Epithelial cell of esophagus (primary cell): ENCODE data around the gene PAQR9.

Experiments
- DNase-seq: peaks from one replicate; pipeline ENCODE4 v3.0.0; 2010; ENCODE audit warnings: low read depth
- H3K4me3 ChIP-seq: 2 replicates; pipeline ENCODE4 v1.5.1; 2011; ENCODE audit warnings: mild to moderate bottlenecking, low read length, control low read depth
- TF ChIP-seq, protein P1 (sequence below): IDR thresholded peaks from 2 replicates; pipeline ENCODE4 v1.5.1; 2011; ENCODE audit warnings: low read depth, mild to moderate bottlenecking, low read length, control low read depth, inconsistent platforms; ENCODE audit not compliant: insufficient read depth; ENCODE audit errors: missing control alignments

Gene PAQR9

DNA sequence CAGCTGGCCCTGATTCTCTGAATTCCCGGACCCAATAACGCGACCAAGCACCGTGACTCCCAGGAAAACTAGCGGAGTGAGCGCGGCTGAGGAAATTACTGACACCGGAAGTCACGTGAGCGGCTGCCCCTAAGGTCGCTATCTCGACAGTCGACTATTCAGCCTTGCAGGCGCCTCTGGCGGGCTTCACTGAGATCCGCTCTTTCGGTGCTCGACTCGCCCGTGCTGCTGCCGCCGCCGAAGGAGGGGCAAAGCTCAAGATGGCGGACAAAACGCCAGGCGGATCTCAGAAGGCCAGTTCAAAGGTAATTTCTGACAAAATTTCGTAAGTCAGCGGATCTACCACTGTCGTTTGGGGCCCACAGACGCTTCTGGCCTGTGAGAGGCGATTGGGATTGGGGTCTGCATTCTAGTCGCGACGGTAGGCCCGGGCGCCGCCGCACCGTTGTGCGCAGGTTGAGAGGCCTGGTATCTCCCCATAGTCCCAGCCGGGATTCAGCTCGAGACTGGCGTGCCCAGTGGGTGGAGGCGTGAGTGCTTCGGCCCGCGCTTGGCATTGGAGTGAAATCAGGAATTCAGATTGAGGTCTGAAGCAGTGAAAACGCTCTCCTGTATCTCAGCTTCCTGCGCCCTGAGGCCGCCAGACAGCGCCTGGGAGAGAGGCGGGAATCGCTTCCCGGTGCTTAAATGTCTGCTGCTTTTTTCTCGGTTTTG lies 38.1 kb upstream of the PAQR9 start, which contains the start of gene U2SURP:
Gene U2SURP (plus strand): TSS at position 202 of the 714 bp plus-strand sequence. CDS start 59 bp downstream, at position 261.
- TF ChIP-seq, protein P1, sequence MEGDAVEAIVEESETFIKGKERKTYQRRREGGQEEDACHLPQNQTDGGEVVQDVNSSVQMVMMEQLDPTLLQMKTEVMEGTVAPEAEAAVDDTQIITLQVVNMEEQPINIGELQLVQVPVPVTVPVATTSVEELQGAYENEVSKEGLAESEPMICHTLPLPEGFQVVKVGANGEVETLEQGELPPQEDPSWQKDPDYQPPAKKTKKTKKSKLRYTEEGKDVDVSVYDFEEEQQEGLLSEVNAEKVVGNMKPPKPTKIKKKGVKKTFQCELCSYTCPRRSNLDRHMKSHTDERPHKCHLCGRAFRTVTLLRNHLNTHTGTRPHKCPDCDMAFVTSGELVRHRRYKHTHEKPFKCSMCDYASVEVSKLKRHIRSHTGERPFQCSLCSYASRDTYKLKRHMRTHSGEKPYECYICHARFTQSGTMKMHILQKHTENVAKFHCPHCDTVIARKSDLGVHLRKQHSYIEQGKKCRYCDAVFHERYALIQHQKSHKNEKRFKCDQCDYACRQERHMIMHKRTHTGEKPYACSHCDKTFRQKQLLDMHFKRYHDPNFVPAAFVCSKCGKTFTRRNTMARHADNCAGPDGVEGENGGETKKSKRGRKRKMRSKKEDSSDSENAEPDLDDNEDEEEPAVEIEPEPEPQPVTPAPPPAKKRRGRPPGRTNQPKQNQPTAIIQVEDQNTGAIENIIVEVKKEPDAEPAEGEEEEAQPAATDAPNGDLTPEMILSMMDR = no peak
- H3K4me3 ChIP-seq = peak within 1 kb of the TSS; percentile 93
- peak; percentile 99 for DNase-seq

DNA sequence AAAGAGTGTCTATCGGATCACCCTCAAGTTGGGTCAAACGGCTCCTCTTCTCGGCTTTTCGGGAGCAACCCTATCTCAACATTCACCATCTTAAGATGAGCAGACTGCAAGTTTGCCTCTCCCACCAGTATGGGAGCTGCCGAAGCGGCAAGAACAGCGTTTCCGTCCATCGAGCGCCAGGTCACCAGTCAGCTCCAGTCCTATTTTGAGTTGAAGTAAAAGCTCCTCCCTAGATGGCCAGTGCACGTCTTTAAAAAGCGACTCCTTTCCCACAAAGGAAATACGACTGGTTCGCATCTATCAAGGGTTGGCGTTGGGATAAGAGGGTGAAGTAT lies 37.5 kb upstream of the PAQR9 start:
- TF ChIP-seq, protein P1 = no peak
- H3K4me3 ChIP-seq = peak overlapping the region; percentile 93
- no peak for DNase-seq

DNA sequence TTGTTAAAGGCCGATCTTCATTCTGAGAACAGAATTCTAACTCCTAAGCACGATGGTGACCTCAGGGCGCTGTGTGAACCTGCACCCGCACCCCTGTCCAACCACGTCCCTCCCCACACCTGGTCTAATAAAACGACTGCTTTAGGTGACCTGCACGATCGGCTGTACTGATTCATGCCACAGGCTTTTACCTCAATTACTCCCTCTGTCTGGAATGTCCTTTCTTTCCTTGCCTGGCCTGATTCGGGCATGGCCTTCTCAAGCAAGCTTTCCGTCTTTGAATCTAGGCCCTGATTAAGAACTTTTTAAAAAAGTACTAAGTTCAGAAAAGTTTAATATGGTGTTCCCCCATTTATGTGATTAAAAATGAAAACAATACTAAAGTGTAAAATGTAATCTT lies 37.1 kb upstream of the PAQR9 start:
- TF ChIP-seq, protein P1 = no peak
- H3K4me3 ChIP-seq = peak overlapping the region; percentile 93
- peak; percentile 75 for DNase-seq

DNA sequence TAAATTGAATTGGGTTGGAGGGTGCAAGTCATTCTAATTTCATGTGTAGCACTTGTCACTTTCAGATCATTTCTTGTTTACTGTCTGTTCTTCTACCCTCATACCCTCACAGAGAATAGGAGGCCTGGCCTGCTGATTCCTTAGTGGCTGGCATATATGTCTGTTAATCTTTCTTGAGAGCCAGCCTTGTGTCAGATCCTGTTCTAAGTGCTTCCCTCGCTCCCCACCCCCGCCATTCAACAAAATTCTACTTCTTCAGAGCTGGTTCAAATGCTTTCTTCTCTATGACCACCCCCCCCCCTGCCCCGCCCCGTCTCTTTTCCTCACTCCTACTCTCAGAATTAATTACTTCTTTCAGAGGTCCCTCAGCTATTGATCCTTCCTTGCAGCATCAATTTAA lies 36.4 kb upstream of the PAQR9 start:
- no peak for DNase-seq
- H3K4me3 ChIP-seq = peak overlapping the region; percentile 93
- TF ChIP-seq, protein P1 = no peak

DNA sequence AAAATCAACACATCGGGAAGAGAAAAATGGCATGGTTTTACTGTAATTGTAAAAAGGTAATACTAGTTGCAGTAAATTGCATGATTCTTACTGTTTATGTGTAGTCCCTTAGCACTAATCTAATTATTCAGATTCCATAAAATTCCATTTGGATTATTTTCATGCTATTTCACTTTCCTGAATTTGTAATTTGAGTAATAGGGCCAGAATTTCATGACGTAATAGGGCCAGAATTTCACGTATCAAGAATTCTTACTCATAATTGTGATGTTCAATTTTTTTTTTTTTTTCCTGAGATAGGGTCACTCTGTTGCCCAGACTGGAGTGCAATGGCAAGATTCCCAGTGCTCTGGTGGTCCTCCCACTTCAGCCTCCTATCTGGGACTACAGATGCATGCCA lies 35.0 kb upstream of the PAQR9 start:
- TF ChIP-seq, protein P1 = no peak
- no peak overlapping the region for H3K4me3 ChIP-seq
- DNase-seq = no peak

DNA sequence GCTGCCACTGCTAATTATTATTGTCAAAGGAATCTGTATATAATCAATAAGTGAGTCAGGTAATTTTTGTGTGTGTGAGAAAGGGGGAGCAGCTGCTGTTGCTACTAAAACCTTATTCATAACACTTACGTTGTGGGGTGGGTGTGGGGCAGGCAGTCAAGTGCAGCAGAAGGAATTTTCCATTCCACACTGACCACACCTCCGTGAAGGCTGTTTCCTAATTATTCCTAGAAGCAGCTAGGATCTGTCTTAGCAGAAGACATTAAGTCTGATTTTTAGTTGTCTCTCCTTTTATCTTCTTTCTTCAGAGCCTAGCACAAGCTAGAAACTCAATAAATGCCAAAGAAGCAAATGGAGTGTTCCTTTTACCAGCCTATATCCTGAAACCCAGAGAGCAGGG lies 33.9 kb upstream of the PAQR9 start:
- no peak for DNase-seq

DNA sequence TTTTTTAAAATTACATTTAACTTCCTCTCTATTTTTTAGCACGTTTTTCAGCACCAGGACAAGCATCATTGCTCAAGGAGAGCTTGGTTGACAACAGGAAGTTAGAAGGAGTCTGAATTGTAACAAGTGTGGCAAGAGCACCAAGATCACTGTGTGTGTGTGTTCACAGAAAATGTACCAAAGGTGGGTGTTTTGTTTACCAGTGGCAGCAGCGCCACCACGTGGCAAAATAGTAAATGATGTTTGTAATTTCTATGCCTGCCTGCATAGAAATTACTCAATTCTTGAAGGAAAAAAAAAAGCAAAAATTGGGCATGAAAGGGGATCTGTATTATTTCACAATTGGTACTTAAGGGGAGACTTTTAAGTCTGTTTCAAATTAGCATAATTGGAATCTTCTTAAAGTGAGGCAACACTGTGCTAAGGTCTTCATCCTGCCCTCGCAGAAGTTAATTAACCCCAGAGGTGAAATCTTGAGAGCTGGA lies 30.5 kb upstream of the PAQR9 start:
- no peak overlapping the region for H3K4me3 ChIP-seq
- peak; percentile 79 for DNase-seq
- TF ChIP-seq, protein P1 = peak; percentile 73

More for the DNA sequence above, 33.9 kb upstream of the PAQR9 start:
- TF ChIP-seq, protein P1 = no peak
- no peak overlapping the region for H3K4me3 ChIP-seq
